ENCODE measurements around the gene TCF19.
"Not testable (repeated sequence)": the region's sequence is repeated elsewhere in the genome, so short reads cannot be mapped to it uniquely, and the experiment has no call there.

Gene TCF19

GRCh38 chr6:31183287-31183686, 24.9 kb downstream of the TCF19 start:
- DNase-seq (ENCODE audit: low read depth), result not testable (repeated sequence)

GRCh38 chr6:31183859-31184258, 25.5 kb downstream of the TCF19 start:
- DNase-seq (ENCODE audit: low read depth), result not testable (repeated sequence)

GRCh38 chr6:31185695-31186051, 27.3 kb downstream of the TCF19 start:
- not testable (repeated sequence) for DNase-seq (ENCODE audit: low read depth)

- no peak for DNase-seq (ENCODE audit: low read depth)
These were observed 27.8 kb downstream of the TCF19 start for GRCh38 chr6:31186052-31186734.

GRCh38 chr6:31187780-31188194, 29.4 kb downstream of the TCF19 start:
- peak; percentile 9 for DNase-seq (ENCODE audit: low read depth)

GRCh38 chr6:31189223-31189622, 30.8 kb downstream of the TCF19 start:
- DNase-seq (ENCODE audit: low read depth), result not testable (repeated sequence)

GRCh38 chr6:31190488-31190887, 32.1 kb downstream of the TCF19 start:
- DNase-seq (ENCODE audit: low read depth), result no peak

- peak; percentile 66 for DNase-seq (ENCODE audit: low read depth)
These were observed 34.2 kb downstream of the TCF19 start for GRCh38 chr6:31192431-31193105.

- DNase-seq (ENCODE audit: low read depth), result no peak
These were observed 34.8 kb downstream of the TCF19 start for GRCh38 chr6:31193206-31193605.

- DNase-seq (ENCODE audit: low read depth), result no peak
These were observed 35.9 kb downstream of the TCF19 start for GRCh38 chr6:31194061-31194834.

- DNase-seq (ENCODE audit: low read depth), result not testable (repeated sequence)
These were observed 37.1 kb downstream of the TCF19 start for GRCh38 chr6:31195308-31195979.

GRCh38 chr6:31196251-31197022, 38.0 kb downstream of the TCF19 start:
- not testable (repeated sequence) for DNase-seq (ENCODE audit: low read depth)

- DNase-seq (ENCODE audit: low read depth), result peak; percentile 69
These were observed 39.3 kb downstream of the TCF19 start for GRCh38 chr6:31197559-31198305.

- not testable (repeated sequence) for DNase-seq (ENCODE audit: low read depth)
These were observed 40.7 kb downstream of the TCF19 start for GRCh38 chr6:31199105-31199452.

GRCh38 chr6:31202259-31203166, 44.1 kb downstream of the TCF19 start:
- DNase-seq (ENCODE audit: low read depth), result no peak

GRCh38 chr6:31203345-31203979, 45.1 kb downstream of the TCF19 start:
- DNase-seq (ENCODE audit: low read depth), result peak; percentile 86

- DNase-seq (ENCODE audit: low read depth), result no peak
These were observed 46.4 kb downstream of the TCF19 start for GRCh38 chr6:31204751-31205145.

GRCh38 chr6:31205638-31206037, 47.2 kb downstream of the TCF19 start:
- no peak for DNase-seq (ENCODE audit: low read depth)

GRCh38 chr6:31208506-31208905, 50.1 kb downstream of the TCF19 start:
- no peak for DNase-seq (ENCODE audit: low read depth)
